Heart left ventricle (tissue), 16 donors: ENCODE data around the gene PHKB. TPM values are rescaled to one million over a fixed set of nuclear protein-coding genes. Genes with fewer than 3 reads are reported as not detected.

Experiments
- ATAC-seq, 4 donors: fragments of 200-7000 bp; cut with Tn5 transposase; one replicate each; pipeline ENCODE4 v1.9.1; 2020 to 2022; ENCODE audit warnings: moderate library complexity in 4 of 4, mild to moderate bottlenecking in 3 of 4, moderate number of reproducible peaks in 1 of 4
- DNase-seq, 5 donors: peaks; one replicate each; pipeline ENCODE4 v3.0.0-alpha.2; 2020
- H3K27ac ChIP-seq, 12 donors: fragments of 200-600 bp; sonication (generic) in 4 of 12; one replicate each; pipeline versions ENCODE4 v1.5.0 to v1.8.0; 2016 to 2022; ENCODE audit warnings: mild to moderate bottlenecking in 2 of 12
- H3K27me3 ChIP-seq, 9 donors: fragments of 200-600 bp; sonication (generic) in 2 of 9; one replicate each; pipeline versions ENCODE4 v1.5.1 to v1.8.0; 2016 to 2022; ENCODE audit warnings: mild to moderate bottlenecking in 3 of 9
- H3K36me3 ChIP-seq, 9 donors: fragments of 200-600 bp; sonication (generic) in 2 of 9; one replicate each; pipeline versions ENCODE4 v1.5.0 to v1.8.0; 2018 to 2022; ENCODE audit warnings: mild to moderate bottlenecking in 2 of 9
- H3K4me1 ChIP-seq, 12 donors: fragments of 200-600 bp; sonication (generic) in 4 of 12; one replicate each; pipeline versions ENCODE4 v1.5.0 to v1.8.0; 2016 to 2022; ENCODE audit warnings: mild to moderate bottlenecking in 3 of 12
- H3K4me3 ChIP-seq, 12 donors: fragments of 200-600 bp; sonication (generic) in 4 of 12; one replicate each; pipeline versions ENCODE4 v1.5.0 to v1.8.0; 2017 to 2022; ENCODE audit warnings: mild to moderate bottlenecking in 9 of 12, moderate library complexity in 4 of 12
- H3K9me3 ChIP-seq, 12 donors: fragments of 200-600 bp; sonication (generic) in 4 of 12; one replicate each; pipeline versions ENCODE4 v1.5.0 to v1.8.0; 2016 to 2022; ENCODE audit warnings: mild to moderate bottlenecking in 1 of 12
- CTCF ChIP-seq, 12 donors: fragments of 200-600 bp; sonication (generic) in 4 of 12; IDR thresholded peaks; one replicate each; pipeline versions ENCODE4 v1.5.0 to v1.8.0; 2018 to 2022; ENCODE audit warnings: antibody characterized with exemption in 12 of 12, mild to moderate bottlenecking in 5 of 12
- POLR2A ChIP-seq, 2 donors: fragments of 450-650 bp; IDR thresholded peaks; one replicate each; pipeline ENCODE4 v1.6.1; 2017; ENCODE audit warnings: antibody characterized with exemption in 2 of 2, mild to moderate bottlenecking in 2 of 2, moderate library complexity in 2 of 2
- WGBS, 4 donors: extraction: QIAGEN DNeasy Blood & Tissue Kit in 2 of 4; methylation state at CpG; one replicate each; pipeline versions ENCODE4 v1.1.5 to v1.1.7; 2013 to 2018; 5-methylcytosine and 5-hydroxymethylcytosine counted together
- intact Hi-C, 10 donors: fragments of 100-400 bp; cut with DNase I; formaldehyde crosslinking; loops; one replicate each; pipeline versions ENCODE4 v1.11.1 to v1.14.2; 2022
- polyA plus RNA-seq, 2 donors: library from polyadenylated mRNA; stranded (reverse); fragments of 200-250 nt; gene quantifications; one replicate each; pipeline ENCODE4 v1.2.3, GENCODE V29; 2013
- total RNA-seq, 9 donors: library from RNA; depleted of rRNA in 2 of 9; stranded (reverse); fragments of >200 nt in 2 of 9; fragmentation: NEBNext Ultra II Directional in 3 of 9; extraction: Animal tissue kit (Norgen Biotek cat#: 25700) in 3 of 9; gene quantifications; one replicate each; pipeline versions ENCODE4 v1.1.0 to v1.2.4, GENCODE V29; 2016 to 2023
- donor health status: ischemic (EF 13 %, LVEDD 7.1; RV severe dilation, severe dysfunction).
- donor health status: healthy with polysubstance abuse.
- donor health status: DM: no; HTN: yes; CAD: no.
- donor health status: DM: no; HTN: no; CAD: no.
- donor health status: ischemic (EF 25% LVEDD 6.9; RV normal size, moderate dysfunction).
- donor health status: ischemic (EF 25% LVEDD 5.7; RV mildly dilated, moderate dysfunction).
- donor health status: healthy.
- donor health status: DM: yes; HTN: yes; CAD: no.
- donor health status: ischemic (EF 35%, LVEDD 5.7; RV mildly dilated, moderate dysfunction).
- donor health status: nonischemic (EF 11% LVEDD 7.7; RV severe dilation, severe dysfunction).
- donor health status: DM: yes; HTN: yes; CAD: no.
- donor health status: PGD.
- donor health status: ischemic (EF 29% LVEDD 5.4; RV normal size, mild dysfunction).
- donor health status: nonischemic (EF 23%, LVEDD 6.1; RV moderate dilation, normal function).

Gene PHKB
- total and polyA plus RNA-seq, 11 donors = 14.2 to 70.1 (median 61.3) TPM

DNA sequence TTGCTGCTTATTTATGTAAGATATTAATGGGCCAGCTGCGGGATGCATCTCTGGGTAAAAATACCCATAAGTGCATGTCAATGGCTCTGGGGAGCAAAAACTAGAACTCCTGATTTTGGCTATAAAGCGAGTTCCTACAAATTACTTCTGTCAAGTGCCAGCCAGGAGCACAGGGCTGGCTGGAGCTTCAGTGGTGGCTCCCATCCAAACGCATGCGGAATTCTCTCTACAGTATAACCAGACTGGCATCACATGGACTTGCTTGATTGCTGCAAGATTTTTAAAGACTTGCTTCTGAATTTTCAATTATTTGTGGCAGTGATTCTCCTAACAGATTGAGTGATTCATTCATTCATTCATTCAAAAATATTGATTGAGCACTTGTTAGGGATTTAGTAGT lies 260.9 kb downstream of the PHKB start:
- ATAC-seq = no peak
- no peaks in the 10 kb centered on the region for H3K27me3 ChIP-seq
- no peak for DNase-seq
- 88 to 97% (median 90%) methylated on average over 4 of the region's 4 CpGs for WGBS, 4 donors
- intact Hi-C loops = no loop called here
- H3K36me3 ChIP-seq = no peaks in the 10 kb centered on the region
- no peaks in the 10 kb centered on the region for H3K9me3 ChIP-seq
- H3K27ac ChIP-seq = no peak overlapping the region
- no peak overlapping the region for H3K4me3 ChIP-seq
- no peaks in the 10 kb centered on the region for H3K4me1 ChIP-seq
- TF ChIP-seq CTCF (IDR thresholded peaks at IDR 0.05) (no peak), POLR2A (IDR thresholded peaks at IDR 0.05) (no peak)

DNA sequence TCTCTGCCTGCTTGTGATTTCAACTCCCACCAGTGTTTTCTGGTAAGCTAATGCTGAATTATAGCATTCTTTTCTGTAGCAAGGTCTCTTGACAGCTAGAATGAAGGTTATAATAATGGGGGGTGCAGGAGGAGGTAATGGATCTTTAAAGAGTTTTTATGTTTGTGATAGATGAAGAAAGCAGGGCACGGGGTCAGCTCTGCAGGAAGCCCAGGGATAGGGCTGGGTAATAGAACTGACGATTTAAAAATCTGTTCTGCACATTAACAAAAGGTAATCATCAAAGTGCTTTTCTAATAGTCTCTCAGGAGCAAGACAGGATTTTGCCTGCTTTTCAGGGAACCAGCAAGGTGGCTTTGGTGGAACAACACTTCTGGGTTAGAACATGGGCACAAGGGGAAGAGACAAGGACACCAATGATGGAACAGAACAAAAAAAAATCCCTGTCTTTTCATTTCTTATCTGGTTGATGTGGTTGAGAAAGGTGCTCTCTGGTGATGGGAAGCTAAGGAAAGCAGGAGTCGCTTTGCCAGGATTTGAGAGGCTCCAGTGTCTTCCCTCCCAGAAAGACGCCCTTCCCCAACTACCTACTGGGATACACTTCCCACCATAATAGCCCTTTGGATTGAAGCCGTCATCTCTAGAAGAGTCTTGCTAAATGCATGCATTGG lies 263.1 kb downstream of the PHKB start:
- Histone ChIP-seq H3K9me3 (no peaks in the 10 kb centered on the region), H3K4me1 (no peaks in the 10 kb centered on the region), H3K27me3 (no peaks in the 10 kb centered on the region), H3K36me3 (no peaks in the 10 kb centered on the region), H3K27ac (no peak overlapping the region), H3K4me3 (no peak overlapping the region)
- 81 to 90% (median 86%) methylated on average over 5 of the region's 5 CpGs for WGBS, 4 donors
- DNase-seq = no peak
- TF ChIP-seq CTCF (IDR thresholded peaks at IDR 0.05) (no peak), POLR2A (IDR thresholded peaks at IDR 0.05) (no peak)
- no peak for ATAC-seq
- intact Hi-C loops = no loop called here

- ATAC-seq = no peak
Measured at GRCh38 chr16:47725188-47725695, 264.1 kb downstream of the PHKB start.

More at GRCh38 chr16:47725188-47725695, 264.1 kb downstream of the PHKB start:
- no peaks in the 10 kb centered on the region for H3K4me1 ChIP-seq
- H3K4me3 ChIP-seq = no peak overlapping the region
- H3K9me3 ChIP-seq = no peaks in the 10 kb centered on the region
- intact Hi-C loops = no loop called here
- no peak for DNase-seq
- 83 to 94% (median 84%) methylated on average over 9 of the region's 9 CpGs for WGBS, 4 donors
- H3K36me3 ChIP-seq = no peaks in the 10 kb centered on the region
- no peak overlapping the region for H3K27ac ChIP-seq
- no peaks in the 10 kb centered on the region for H3K27me3 ChIP-seq
- TF ChIP-seq POLR2A (IDR thresholded peaks at IDR 0.05) = no peak
- no peak for TF ChIP-seq CTCF (IDR thresholded peaks at IDR 0.05)
